Measurements from ENCODE around the gene RNF167. TPM values are rescaled to one million over a fixed set of nuclear protein-coding genes. Genes with fewer than 3 reads are reported as not detected.

RNF167 gene
- polyA plus RNA-seq, 1 experiment = 69.9 TPM

DNA sequence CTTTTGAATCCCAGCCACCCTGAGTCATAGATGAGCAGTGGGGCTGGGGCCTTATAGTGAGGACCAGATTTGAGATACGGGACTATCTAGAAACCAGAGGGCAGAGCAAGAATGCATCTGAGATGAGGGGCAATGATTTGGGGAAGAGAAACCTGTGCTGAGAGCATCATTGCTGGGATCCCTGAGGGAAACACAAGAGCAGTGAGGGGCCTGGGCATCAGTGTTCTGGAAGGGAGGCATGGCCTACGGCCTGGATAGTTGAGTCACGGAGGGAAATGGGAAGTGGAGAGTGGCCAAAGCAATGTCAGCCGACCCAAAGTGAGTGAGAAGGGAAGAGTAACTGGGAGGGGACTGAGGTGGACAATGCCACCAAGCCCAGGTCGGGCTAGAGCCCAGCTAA lies 42.2 kb downstream of the RNF167 start:
- DNase-seq (ENCODE audit: low read depth) = no peak
- POLR2A ChIA-PET = no interaction called here
- no peaks in the 10 kb centered on the region for H3K27me3 ChIP-seq (ENCODE audit: control insufficient read depth, insufficient read depth, low read length)
- TF ChIP-seq CTCF (IDR thresholded peaks at IDR 0.05; ENCODE audit: insufficient read depth, low read depth, low read length) = no peak
- H3K36me3 ChIP-seq (ENCODE audit: control insufficient read depth, insufficient read depth, low read length) = peaks cover 17% of the 10 kb centered on the region
- H3K4me3 ChIP-seq (ENCODE audit: low read depth, low read length) = no peak overlapping the region
- CTCF ChIA-PET = no interaction called here

GRCh38 chr17:4986403-4986802 lies 46.3 kb downstream of the RNF167 start:
- no peak for TF ChIP-seq CTCF (IDR thresholded peaks at IDR 0.05; ENCODE audit: insufficient read depth, low read depth, low read length)
- no peaks in the 10 kb centered on the region for H3K27me3 ChIP-seq (ENCODE audit: control insufficient read depth, insufficient read depth, low read length)
- ChIA-PET POLR2A (no interaction called here), CTCF (interaction anchor here (0.7 to 4.6 kb wide), 13 partner anchors 11 to 78 kb away, joined by 3 to 24 read pairs (median 5); partner anchors contain the start of genes INCA1, KIF1C and SPAG7)
- no peak for DNase-seq (ENCODE audit: low read depth)
- peaks cover 2% of the 10 kb centered on the region for H3K36me3 ChIP-seq (ENCODE audit: control insufficient read depth, insufficient read depth, low read length)
- peak overlapping the region; percentile 60 for H3K4me3 ChIP-seq (ENCODE audit: low read depth, low read length)

DNA sequence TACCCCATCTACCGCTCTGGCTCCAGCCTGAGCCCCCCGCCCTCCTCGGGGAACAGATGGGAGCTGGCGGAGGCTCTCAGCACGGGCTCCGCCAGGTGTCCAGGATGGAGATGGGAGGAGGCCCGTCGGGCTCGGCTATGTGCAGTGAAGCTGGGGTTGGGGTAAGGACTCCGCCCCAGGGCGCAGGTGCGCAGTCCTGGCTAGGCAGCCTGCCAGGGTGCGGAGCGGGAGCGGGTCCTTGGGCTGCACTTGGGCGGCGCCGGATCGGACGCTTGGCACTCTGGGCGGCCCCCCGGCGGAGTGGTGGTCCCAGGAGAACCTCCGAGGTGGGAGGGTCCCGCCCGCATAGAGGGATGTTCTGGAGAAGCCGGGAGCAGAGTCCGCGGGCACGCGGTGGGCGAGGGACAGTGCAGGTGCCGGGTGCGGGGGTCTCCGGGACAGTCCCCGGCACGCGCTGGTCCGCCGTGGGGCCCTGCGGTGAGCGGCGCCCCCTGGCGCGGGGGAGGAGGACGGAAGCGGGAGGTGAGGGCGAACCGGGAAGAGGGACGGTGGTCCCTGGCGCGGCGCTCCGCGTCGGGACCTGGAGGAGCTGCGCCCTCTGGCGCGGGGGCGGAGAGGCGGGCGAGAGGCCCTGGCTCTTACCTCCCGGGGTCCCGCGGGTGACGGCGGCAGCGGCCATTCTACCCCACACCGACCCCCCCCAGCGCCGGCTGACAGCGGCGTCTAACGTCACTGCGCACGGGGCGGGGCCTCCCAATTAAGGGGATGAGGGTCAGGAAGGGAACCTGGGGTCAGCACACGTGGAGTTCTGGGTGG lies 47.1 kb downstream of the RNF167 start, which contains the start of gene CAMTA2:
CAMTA2 (minus strand) TSS at position 725 of the 816 bp plus-strand sequence. CDS start 1,453 bp downstream, outside the sequence.
- TF ChIP-seq CTCF (IDR thresholded peaks at IDR 0.05; ENCODE audit: insufficient read depth, low read depth, low read length) = peak; percentile 52
- ChIA-PET CTCF (interaction anchor here (0.7 to 4.6 kb wide), 21 partner anchors 10 to 97 kb away, joined by 3 to 24 read pairs (median 4); partner anchors contain the start of genes INCA1, KIF1C, RNF167 and SPAG7), POLR2A (interaction anchor here (0.6 kb wide), 1 partner anchor 48 kb away, joined by 3 read pairs; the partner anchor contains the start of gene SLC52A1)
- peaks cover 2% of the 10 kb centered on the region for H3K36me3 ChIP-seq (ENCODE audit: control insufficient read depth, insufficient read depth, low read length)
- no peaks in the 10 kb centered on the region for H3K27me3 ChIP-seq (ENCODE audit: control insufficient read depth, insufficient read depth, low read length)
- H3K4me3 ChIP-seq (ENCODE audit: low read depth, low read length) = peak within 1 kb of the TSS; percentile 60
- DNase-seq (ENCODE audit: low read depth) = no peak

- CTCF ChIA-PET = interaction anchor here (0.7 to 4.6 kb wide), 16 partner anchors 8 to 98 kb away, joined by 3 to 24 read pairs (median 5); partner anchors contain the start of genes INCA1, KIF1C, RNF167 and SLC25A11
- POLR2A ChIA-PET = interaction anchor here (0.6 kb wide), 1 partner anchor 47 kb away, joined by 3 read pairs; the partner anchor contains the start of gene SLC52A1
- peak overlapping the region; percentile 60 for H3K4me3 ChIP-seq (ENCODE audit: low read depth, low read length)
- TF ChIP-seq CTCF (IDR thresholded peaks at IDR 0.05; ENCODE audit: insufficient read depth, low read depth, low read length) = no peak
- H3K27me3 ChIP-seq (ENCODE audit: control insufficient read depth, insufficient read depth, low read length) = no peaks in the 10 kb centered on the region
- DNase-seq (ENCODE audit: low read depth) = no peak
- no peaks in the 10 kb centered on the region; the same call in 1 of the 2 replicates for H3K36me3 ChIP-seq (ENCODE audit: control insufficient read depth, insufficient read depth, low read length)
Measured at GRCh38 chr17:4987767-4988567, 47.9 kb downstream of the RNF167 start.
